NCI-H2227 (cell line): ENCODE data around the gene CARD19.

Experiments used
- DNase-seq: peaks from one replicate; lab custom pipeline; 2025; ENCODE audit not compliant: unreplicated experiment; lab: John Stamatoyannopoulos, UW

Gene CARD19

DNA sequence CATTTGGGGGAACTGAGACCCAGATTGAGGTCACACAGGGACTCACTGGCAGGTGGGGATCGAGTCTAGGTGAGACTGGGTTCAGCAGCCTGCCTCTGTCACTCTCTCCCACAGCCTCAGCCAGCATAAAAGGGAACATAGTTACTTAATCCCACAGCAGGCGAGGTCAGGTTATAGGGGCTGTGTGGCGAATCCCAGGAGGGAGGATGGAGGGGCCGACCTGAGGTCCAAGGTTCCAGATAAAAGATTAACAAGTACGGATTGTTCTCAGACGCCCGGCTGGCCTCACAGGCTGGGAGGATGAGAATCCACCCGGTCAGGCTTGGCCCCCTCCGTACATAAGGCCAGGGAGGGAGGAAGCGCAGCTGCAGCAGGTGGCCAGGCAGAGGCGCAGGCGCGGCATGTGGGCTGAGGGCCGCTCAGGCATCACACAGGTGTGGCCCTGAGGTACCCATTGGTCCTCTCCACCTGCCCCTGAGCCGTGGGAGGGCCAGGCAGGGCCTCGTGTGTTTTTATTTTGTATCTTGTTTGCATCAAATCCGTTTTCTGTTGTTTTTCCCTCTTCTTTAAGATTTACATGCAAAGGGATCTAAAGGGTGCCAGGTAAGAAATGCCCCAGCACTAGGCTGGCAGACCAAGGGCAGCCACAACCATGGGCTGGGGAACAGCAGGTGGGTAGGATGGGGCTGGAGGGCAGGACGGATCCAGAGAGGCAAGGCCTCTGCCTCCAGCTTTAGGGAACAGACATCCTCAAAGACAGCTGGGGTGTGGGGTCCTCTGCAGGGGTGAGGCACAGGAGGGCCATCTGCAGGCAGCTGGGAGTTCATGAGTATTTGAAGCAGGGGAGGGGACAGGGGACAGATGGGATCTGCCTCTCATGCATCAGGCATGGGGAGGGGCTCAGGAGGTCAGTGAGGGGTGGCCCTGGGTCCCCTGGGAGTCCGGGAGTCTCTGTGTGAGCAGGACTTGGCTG is 33.9 kb upstream of the CARD19 start:
- DNase-seq = no peak

DNA sequence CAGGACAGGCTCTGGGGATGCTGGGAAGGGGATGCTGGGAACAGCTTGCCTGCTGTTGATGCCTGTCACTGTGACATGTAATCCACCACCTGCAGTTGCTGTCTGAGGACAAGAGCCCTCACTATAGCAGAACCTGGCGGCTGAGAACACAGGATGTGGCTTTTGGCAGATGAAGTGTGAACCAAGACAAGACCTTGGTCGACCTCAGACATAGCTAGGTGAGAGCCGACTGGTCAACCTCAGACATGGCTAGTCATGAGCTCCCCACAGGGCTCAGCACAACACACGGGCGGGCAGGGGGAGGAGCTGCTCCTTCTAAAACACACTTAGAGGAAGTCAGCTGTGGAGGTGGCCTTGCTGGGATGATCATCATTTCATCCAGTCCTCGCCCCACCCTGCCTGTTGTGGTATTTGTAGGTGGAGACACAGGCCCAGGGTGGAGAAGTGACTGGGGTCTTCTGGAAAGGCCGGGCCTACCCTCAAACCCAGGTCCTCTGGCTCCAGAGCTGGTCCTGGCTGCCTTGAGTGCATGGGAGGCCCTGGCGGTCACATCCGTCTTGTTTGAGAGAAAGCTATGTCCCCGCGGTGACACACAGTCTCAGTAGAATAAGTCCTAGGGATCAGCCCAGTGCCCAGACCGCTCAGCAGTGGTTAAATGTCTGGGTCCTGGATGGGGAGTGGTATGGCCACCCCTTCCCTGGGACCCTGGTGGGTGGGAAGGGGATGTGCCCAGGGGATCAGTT is 31.5 kb upstream of the CARD19 start:
- no peak for DNase-seq

DNA sequence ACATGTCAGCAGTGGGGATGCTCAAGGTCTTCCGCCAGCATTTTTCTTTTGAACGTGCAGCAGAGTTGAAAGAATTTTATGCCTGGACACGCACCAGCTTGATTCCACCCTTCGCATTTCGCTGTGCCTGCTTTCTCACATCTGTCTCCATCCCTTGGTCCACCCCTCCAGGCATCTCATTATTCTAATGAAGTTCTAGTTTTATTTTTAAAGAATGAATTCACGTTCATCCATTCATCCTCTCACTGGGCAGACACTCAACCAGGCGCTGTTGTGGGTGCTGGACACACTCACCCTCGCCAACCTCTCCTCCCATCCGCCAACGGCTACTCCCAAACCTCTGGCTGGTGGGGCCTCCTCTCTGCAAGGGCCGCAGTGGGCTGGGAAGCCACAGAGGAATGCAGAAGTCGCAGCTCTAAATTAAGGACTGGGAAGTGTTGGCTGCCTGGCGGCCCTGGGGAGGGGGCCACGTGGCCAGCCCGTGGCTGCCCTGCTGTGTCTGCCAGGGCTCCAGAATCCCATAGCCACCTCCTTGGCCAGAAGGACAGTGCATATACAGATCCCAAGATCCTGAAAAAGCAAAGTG is 30.8 kb upstream of the CARD19 start:
- DNase-seq = no peak

DNA sequence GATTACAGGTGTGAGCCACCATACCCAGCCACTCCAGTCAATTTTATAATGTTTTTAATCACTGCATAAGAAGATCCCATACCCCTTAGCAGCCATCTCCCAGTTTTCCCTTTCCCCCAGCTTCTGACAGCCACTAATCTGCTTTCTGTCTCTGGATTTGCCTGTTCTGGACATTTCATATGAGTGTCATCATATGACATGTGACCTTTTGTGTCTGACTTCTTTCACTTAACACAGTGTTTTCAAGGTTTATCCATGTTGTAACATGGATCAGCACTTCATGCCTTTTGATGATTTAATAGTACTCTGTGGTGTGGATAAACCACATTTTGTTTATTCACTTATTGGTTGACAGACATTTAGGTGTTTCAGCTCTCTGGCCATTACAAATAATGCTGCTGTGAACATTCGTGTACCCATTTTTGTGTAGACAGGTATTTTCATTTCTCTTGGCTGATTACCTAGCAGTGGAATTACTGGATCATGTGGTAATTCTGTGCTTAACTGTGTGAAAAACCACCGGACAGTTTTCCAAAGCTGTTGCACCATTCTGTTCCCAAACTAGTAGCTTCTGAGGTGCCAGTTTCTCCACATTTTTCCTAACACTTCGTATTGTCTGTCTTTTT is 28.9 kb upstream of the CARD19 start:
- no peak for DNase-seq

DNA sequence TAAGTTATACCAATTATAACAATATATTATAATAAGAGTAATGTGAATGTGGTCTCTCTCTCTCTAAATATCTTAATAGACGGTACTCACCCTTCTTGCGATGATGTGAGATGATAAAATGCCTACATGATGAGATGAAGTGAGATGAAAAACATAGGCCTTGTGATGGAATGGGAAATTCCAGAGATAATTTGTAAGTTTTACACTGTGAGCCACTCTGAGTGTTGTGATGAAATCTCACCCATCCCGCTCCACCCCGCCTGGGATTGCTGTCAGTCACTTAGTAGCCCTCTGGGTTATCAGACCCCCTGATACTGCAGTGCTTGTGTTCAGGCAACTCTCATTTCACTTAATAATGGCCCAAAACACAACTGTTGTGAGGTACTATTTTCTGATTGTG is 27.1 kb upstream of the CARD19 start:
- no peak for DNase-seq

DNA sequence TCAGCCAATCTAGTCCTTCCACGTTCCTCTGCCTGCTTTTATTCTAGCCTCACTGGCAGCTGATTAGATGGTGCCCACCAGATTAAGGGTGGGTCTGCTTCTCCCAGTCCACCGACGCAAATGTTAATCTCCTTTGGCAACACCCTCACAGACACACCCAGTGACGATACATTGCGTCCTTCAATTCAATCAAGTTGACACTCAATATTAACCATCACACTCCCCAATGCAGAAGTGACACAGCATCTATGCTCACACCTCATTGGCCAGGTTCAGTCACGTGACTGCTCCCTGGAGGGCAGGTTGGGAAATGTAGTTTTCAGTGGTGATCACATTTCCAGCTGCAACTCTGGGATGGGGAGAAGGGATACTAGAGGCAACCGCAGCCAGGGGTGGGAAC is 24.6 kb upstream of the CARD19 start:
- DNase-seq = peak; percentile 29

DNA sequence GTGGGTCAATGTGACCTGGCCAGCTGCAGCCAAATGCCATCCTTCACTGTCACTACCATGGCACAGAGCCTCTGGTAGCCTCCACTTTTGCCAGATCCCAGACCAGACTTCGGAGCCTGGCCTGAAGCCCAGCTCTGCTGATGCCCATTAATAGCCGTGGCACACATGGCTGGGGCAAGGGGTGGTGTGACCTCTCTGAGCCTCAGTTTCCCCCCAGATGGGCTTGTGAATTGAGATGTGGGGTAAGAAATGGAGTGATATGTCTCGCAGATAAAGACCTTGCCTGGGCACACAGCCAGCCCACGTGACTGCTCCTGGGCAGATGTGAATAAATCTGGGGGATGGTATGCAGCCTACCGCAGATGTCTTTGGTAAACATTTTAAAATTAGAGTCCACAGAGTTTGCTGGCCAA is 23.6 kb upstream of the CARD19 start:
- no peak for DNase-seq

DNA sequence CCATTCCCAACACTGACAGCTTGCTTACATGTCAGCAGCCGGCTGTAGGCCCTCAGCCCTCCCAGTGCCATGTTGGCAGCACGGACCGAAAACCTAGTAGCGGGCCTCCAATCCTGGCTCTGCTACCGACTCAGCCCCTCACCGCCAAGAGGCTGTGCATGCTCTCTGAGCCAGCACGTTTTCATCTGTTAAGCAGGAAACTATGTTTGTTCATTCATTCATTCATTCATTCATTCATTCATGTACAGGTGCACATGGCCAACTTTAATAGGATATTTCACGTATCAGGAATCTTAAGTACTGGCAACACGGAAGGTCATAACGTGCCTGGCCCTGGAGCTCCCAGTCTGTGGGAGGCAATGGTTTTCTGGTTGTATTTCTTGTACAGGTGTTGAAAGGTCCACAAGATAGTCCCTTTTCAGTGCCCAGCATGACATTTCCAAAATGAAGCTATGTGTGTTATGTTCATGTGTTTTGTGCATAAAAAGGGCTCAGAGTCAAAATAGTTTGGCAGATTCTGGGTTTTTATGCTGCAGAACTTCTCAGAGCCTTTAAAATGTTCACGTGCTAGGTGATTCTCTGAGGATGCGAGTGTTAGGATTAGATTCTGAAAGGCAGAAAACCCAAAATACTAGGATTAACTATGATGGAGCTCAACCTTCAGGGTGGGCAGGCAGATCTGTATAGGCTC is 19.8 kb upstream of the CARD19 start:
- DNase-seq = no peak

DNA sequence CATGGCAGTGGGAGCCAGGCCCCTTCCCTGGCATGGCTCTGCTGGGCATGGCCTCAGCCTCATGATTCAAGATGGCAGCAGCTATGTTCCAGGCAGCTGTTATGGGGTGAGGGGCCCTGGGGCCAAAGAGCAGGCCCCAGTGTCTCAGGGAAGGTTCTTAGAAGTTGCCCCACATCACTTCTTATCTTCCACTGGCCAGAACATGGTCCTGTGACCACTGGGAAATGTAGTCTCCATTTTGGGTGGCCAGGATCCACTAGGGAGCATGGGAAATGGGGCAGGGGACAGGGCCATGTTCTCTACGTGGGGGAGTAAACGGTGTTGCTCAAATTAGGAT is 19.3 kb upstream of the CARD19 start:
- DNase-seq = no peak

DNA sequence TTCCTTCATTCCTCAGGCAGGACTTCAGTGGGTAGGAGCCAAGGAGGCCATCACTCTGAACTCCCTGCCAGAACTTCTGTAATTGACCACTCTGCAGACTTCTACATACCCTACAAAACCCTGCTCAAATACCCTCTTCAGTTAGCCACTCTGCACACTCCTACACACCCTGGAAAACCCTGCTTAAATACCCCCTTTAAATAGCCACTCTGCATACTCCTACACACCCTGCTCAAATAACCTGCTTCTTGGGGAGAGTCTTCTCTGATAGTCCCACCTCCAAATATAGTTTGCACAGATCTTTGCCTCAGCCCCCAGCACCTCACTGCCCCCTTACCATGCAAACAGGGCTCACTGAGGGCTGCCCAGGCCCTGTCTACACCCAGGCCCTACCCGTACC is 18.6 kb upstream of the CARD19 start:
- no peak for DNase-seq

DNA sequence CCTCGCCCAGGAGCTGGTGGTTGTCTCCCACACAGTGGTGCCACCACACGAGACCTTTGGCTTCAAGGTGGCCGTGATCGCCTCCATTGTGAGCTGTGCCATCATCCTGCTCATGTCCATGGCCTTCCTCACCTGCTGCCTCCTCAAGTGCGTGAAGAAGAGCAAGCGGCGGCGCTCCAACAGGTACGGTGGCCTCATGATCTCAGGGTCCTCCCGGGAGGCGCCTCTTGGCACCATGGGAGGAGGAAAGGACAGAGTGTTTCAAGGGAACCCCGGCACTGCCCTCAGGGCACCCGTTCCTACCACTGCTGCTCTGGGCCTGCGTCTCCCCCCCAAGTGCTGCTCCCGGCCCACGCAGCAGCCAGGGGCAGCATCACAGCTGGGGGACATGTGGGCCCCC is 18.2 kb upstream of the CARD19 start:
- no peak for DNase-seq

DNA sequence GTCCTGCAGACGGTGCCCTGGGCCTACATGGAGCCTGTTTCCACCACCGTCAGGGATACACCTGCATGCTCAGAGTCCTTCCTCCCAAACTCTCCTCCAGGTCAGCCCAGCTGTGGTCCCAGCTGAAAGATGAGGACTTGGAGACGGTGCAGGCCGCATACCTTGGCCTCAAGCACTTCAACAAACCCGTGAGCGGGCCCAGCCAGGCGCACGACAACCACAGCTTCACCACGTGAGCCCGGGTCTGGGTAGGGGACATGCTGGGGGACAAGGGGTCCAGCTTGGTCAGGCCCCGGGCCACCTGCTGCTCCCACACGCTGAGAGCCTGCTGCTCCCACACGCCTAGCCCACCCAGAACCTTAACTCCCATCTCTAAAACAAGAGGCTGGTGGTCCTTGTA is 16.6 kb upstream of the CARD19 start:
- DNase-seq = no peak

DNA sequence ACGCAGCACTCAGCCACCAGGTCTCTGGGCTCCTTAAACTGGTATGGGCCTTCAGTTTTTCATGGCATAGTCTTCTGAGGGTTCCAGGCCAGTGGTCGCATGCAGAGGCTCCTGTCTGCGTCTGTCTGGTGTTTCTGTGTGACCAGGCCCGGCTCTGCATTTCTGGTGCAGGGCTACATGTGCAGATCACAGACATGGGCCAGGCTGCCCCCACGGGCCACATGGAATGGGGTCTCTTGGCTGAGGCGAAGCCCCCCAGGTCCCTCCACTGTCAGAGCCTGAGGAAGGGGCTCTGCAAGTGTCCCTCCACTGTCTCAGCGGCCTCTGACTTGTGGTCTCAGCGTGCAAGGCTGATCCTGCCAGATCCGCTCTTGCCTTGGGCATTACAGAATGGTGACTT is 15.6 kb upstream of the CARD19 start:
- DNase-seq = no peak

DNA sequence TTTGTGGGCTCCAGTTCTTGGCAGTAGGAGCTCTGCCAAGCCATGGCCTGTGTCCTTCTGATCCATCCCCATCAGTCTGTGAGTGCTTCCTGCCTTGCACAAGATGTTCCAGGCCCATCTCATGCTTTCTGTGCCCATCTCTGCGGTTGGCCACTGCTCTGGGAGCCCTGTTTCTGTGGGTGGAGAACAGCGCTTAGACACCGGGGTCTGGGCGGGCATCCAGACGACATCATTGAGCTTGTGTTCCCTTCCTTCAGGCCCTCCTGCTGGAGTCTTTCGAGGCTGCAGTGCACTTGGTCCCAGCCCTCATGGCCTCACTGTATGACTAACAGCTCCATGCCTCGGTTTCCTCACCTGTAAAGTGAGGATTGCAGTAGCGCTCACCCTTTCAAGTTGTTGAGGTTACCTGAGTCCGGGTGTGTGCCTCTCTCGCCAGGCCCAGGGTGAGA is 14.9 kb upstream of the CARD19 start:
- DNase-seq = no peak

DNA sequence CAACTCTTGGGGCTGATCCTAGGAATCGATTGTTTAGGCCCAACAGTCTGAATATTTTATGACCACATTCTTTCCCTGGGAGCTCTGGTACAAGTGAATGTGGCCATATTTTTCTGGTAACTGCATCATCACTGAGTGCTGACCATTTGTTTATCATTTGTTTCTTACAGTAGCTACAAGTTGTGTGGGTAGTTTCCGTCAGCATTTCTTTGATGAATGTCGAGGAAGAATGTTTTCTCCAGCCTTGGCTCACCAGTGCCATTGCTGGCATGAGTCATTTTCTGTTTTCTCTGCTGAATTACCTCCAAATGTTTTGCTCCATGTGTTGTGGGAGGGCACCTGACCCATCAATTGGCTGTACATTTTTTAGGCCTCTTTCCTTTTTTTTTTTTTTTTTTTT is 14.1 kb upstream of the CARD19 start:
- no peak for DNase-seq

DNA sequence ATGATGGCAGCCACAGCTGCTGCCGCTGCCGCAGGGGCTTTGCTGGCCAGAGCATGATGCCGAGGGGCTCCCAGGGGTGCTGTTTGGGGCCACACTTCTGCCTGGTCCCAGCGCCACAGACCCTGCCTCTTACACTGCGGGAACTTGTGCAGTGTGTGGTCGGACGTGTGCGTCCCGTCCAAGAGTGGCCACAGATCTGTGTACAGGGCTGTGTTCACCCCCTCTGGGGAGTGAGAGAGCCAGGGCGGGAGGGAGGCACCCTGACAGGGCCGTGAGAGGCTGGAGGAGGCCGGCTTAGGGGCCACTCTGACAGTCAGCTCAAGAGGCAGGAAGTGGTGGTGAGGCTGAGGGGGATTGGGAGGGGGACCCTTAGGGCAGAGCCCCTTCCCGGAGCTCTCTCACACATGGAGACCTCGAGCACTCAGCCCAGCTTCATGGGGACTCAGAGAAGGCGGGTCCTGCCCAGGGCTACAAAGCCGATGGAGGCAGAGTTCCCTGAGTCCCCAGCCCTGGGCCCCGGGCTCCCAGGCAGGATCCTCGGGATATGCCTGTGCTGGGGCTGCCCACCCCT is 13.1 kb upstream of the CARD19 start:
- no peak for DNase-seq

DNA sequence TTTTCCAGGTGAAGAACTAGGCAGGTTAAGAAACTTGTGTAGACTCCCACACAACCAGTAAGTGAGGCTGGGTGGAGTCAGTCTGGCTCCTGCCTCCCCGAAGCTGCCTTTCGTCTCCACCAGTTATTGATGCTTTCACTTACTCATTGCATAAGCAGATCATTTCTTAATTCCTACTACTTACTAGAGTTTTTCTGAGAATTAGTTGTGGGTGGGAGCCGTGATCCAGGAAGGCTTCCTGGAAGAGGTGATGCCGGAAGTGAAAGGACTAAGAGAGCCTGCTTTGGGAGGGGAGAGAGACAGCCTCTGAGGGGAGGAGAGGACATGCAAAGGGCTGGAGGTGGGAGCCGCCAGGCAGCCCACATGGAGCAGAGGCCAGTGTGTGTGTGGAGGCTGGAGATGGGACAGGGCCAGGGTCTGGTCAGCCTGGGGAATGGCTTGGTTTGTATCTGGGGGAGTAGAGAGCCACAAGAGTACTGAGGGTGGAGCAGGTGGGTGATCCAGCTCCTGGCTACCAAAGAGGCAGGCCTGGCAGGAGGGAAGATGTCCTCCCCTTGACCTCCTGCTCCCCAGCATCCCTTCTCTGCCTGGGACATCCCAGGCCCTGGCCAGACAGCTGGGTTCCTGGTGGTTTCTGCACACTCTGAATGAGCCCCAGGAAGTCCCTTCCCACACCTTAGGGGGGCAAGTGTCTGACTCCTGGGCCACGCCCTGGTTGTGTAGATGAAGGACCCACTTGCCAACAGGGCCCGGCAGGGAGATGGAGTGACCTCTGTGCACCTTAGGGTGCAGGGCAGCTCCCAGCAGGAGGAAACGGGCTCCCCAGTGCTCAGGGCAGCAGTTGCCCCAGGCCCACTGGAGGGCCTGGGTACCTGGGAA is 12.2 kb upstream of the CARD19 start:
- no peak for DNase-seq

DNA sequence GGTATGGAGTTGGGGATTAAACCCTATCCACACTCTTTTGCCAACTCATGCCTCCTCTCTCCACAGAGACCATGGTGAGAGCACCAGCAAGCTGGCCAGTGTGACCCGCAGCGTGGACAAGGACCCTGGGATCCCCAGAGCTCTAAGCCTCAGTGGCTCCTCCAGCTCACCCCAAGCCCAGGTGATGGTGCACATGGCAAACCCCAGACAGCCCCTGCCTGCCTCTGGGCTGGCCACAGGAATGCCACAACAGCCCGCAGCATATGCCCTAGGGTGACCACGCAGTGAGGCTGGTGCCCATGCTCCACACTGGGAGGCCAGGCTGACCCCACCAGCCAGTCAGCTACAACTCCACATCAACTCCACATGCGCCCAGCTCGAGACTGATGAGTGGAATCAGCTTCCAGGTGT is 11.5 kb upstream of the CARD19 start:
- DNase-seq = no peak

DNA sequence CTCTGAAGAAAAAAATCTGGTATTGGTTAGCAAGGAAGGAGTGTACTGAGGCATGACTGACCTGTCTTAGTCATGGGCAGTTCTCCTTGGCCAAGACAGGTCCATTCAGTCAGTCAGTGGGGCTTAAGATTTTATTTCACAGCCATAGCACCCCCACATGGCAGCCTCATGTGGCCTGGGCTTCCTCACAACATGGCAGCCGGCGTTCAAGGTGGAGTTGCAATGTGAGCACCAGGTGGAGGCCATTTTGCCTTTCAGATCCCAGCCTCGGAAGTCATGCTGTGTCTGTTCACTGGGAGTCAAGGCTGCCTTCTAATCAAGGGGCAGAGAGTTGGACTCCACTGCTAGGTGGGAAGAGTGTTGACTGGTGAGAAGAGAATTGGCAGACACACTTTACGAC is 10.3 kb upstream of the CARD19 start:
- no peak for DNase-seq
